ENCODE measurements around the gene MAP3K7.

Gene MAP3K7

DNA sequence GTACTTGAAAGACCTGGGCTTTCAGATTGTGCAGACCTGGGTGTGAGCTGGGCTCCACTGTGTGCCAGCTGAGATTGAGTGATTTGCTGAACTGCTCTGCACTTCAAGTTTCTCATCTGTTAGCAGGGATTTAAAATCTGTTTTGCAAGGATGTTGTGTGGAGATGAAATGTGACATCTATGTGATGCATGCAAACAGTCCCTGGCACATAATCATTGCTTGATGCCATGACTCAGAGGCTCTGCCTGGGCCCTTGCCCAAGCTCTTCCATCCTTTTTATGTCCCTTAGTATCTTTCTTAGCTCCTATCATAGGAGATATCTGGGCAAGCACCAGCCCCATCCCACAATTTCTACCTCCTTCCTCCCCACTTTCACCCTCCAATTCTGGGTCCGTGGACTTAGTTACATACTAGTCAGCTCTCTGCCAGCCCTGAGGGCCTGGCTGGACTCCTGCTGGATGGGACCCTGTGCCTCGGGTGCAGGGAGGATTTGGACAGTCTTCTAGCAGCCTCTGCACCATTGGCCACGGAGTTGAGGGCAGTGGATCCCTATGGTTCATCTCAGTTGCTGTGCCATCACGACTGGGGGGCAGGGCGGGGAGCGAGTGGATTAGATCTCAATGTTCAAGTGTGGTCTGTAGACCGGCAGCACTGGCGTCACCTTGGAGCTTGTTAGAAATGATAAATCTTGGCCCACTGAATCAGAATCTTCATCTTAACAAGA lies 103.6 kb downstream of the MAP3K7 start:
- no peak for DNase-seq

DNA sequence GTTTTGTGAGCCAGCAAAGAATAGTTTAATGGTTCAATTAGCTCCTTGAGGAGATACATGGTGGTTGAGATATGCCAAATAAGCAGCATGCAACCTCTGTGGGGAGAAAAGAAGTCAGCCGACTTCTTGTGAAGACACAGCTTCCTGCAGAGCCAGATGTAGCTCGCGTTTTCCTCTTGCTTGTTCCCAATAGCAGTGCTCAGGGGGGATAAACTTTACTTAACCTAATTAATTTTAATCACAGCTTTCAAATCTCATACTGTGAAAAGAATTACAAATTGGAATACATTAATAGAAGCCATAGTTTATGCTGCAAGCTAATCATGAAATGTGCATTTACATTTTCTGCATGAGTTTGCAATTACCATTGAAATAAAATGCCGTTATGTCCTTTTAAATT lies 106.2 kb downstream of the MAP3K7 start:
- no peak for DNase-seq

DNA sequence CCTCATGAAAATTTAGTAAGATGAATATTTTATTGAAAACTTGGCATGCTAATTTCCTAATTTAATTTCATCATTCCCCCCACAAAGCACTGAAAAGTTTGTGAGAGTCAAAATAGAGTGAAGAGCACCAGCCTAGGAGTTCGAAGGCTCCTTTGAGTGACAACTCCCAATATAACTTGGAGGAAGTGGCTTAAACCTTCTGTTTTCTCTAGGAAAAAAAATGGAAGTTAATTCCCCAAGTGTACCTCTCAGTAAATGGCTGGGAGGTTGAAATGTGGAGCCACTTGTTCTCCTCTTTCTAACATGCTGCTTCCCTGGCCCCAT lies 107.3 kb downstream of the MAP3K7 start:
- no peak for DNase-seq

DNA sequence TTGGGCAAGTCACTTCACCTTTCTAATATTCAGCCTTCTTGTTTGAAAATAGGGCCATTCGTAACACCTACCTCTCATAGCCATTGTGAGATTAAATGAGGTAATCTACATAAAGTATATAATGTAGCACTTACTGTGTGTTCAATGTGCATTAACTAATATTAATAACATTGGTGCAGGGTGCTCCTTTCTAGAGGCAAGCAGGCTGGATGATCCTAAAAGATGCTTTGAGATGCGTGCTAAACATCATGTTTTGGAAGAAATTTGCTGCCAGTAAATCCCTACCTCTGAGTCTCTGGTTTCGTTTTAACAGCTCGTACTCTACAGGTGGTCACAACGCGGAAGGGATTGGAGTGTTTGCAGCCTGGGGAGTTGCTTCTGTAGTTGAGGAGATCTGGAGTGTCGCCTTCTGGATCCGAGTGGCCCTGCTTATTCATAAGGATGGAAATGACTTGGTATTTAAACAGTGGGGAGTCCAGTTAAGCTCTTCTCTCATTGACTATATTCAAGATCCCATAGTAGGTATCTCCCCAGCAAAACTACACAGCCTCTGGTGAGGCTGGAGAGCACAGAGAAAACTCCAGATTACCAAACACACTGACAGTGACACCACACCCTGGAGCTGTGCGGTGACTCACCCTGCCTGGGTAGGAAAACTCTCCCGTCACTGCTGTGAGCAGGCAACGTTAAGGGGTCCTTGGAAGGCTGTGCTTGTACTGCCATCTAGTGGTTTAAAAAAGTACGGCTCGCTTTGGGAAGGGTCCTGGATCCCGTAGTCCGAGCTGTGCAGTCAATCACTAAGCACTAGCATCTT lies 107.9 kb downstream of the MAP3K7 start:
- peak; percentile 92 to 96 (median 93) for DNase-seq

DNA sequence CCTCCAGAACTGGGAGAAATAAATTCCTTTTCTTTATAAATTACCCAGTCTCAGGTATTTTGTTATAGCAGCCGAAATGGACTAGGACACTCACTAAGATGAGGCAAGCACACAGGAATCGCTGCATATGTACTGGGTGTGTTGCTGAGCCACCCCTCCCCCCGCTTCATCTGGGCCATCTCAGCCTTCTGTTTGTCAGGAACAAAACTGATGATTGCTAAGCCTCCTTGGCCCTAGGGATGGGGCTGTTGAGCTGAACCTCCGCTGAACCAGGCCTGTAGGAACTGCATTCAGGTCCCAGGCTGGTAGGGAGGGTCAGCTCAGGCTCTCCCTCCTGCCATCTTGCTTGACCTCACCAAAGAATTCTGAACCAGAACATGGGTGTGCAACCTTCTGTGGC lies 108.6 kb downstream of the MAP3K7 start:
- DNase-seq: no peak

DNA sequence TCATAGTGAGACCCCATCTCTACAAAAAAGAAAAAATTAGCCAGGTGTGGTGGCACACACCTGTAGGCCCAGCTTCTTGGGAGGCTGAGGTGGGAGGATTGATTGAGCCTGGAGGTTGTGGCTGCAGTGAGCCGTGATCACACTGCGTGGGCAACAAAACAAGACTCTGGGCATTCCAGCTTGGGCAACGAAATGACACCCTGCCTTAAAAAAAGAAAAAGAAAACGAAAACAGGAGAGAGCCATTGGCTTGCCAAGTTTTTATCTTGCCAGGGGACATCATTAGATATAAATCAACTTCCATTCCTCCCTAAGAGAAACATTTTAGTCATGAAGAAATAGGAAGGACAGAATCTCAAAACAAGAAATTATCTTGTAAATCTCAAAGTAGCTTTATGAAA lies 109.5 kb downstream of the MAP3K7 start:
- DNase-seq: no peak

DNA sequence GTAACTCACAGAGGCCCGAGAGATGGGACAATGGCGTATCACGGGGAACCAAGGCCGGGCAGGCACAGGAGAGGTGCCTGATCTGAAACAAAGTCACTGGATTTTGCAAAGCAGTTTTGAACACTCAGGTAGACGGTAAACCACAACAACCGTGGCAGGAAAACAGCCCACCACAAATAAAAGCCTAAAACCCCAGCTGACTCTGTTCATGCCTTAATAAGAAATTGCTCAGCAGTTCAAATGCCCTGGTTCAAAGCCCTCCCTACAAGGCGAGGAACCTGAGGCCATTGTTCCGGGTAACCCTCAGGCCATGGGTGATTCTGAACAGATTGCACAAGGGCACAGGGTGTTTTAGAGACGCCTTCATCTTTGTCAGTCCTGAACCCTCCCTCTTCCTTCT lies 114.2 kb downstream of the MAP3K7 start:
- no peak for DNase-seq

DNA sequence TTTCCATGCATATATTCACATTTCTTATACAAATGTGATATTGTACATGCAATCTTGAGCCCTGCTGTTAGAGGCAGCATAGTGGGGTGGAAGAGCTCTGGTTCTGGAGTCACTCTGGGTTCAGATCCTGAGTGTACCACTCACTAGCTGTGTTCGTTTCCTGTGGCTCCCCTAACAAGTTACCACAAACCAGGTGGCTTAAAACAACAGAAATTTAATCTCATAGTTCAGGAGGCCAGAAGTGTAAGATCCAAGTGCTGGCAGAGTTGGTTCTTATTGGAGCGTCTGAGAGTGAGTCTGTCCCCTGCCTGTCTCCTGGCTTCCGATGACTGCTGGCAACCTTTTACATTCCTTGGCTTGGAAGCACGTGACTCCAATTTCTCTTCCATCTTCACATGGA lies 115.6 kb downstream of the MAP3K7 start:
- DNase-seq: no peak

DNA sequence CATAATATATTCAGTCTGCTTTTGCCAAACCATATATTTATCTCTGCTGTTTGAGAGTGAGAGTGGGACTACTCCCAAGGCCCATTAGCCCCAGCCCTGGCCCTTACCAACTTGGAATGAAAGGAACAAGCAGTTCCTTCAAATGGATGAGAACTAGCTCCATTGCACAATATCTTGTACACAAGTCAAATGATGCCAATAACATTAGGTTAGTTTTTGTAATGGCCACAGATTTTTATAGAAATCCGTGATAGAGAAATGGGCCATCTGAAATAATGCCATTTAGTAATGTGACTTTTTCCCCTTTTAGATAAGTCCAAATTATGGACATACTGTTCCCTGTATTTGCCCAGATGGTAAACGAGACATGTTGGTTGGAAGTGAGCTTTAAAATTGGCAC lies 117.0 kb downstream of the MAP3K7 start:
- no peak for DNase-seq

DNA sequence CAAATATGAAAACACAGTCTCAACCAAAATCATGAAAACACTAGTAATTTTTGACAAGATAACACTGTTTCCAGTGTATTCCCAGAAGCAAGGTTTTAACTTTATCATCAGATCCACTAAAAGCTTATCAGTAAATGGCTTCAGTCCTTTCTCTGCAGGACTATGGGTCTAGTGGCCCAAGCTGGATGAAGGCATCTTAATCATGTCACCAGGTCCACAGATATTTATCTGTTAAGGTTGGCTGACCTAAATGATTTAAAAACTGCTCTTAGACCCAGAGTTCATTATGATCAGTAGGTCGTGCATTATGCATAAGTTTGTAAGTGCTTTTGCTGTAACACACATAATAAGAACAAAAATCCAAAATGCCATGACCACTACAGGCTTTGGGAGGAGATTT lies 118.0 kb downstream of the MAP3K7 start:
- DNase-seq: no peak

DNA sequence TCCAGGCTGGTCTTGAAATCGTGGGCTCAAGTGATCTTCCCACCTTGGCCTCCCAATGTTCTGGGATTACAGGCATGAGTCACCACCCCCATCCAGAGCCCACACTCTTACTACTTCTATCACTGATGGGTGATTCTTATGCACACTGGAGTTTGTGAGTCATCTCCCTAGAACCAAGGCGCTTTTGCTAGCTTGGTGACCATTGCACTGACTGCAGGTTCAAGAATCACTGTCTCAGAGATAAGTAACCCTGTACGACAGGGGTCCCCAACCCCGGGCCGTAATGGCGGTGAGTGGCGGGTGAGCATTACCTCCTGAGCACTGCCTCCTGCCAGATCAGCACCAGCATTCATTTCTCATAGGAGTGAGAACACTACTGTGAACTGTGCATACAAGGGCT lies 118.8 kb downstream of the MAP3K7 start:
- DNase-seq: peak in 1 of 4 experiments; percentile 19

DNA sequence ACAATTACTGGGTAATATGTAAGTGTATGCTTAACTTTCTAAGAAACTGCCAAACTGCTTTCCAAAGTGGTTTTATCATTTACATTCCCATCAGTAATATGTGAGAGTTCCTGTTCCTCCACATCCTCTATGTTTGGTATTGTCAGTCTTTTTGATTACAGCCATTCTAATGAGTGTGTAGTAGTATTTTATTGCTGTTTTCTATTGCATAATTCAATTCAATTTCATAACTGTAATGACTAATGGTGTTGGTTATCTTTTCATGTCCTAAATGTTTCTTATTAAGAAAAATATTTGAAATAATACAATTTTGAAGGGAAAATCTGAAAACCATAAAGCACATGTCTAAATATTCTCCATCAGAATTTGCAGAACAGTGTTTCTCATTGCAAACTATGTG lies 119.3 kb downstream of the MAP3K7 start:
- DNase-seq: peak in 1 of 4 experiments; percentile 5

DNA sequence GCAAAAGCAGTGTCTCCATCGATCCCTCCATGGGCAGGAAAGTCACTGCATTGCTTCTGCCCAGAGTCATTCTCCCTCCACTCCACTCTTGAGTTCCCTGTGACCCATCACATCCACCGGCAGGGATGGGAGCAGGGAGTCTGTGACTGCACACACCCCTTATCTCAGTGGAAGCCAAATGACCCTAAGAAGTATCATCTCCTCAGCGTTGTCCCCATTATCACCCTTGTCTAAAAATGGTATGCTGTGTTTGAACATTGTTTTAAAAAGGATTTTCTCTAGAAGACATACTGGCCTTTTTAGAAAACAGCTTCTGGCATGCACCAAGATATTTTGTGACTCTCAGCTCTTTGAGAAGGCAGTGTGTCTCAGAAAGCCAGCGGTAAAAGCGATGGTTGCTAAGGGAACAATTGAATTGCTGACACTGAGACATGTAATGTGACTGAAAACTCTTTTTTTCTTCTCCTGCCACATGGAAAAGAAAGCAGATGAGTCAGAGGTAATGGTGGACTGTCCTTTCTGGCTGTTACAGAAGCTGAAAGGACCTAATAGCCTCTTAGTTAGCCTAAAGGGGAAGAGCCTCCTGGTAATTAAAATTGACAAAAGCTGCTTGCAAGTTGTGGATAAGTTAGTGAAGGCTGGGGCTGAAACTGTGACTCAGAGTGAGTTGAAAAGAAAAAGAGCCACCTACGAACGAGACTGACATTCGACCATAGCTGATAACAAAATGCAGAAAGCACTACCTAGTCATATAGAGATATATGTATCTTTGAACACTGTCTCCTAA lies 120.5 kb downstream of the MAP3K7 start:
- peak in 1 of 4 experiments; percentile 17 for DNase-seq

DNA sequence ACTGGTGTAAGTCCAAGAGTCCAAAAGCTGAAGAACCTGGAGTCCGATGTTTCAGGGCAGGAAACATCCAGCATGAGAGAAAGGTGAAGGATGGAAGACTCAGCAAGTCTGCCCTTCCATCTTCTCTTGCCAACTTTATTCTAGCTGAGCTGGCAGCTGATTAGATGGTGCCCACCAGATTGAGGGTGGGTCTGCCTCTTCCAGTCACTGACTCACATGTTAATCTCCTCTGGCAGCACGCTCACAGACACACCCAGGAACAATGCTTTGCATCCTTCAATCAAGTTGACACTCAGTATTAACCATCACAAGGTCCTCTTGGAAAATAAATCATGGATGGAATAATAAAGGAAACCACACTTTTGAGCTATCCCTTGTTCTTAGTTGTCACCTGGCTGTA lies 121.2 kb downstream of the MAP3K7 start:
- no peak for DNase-seq

DNA sequence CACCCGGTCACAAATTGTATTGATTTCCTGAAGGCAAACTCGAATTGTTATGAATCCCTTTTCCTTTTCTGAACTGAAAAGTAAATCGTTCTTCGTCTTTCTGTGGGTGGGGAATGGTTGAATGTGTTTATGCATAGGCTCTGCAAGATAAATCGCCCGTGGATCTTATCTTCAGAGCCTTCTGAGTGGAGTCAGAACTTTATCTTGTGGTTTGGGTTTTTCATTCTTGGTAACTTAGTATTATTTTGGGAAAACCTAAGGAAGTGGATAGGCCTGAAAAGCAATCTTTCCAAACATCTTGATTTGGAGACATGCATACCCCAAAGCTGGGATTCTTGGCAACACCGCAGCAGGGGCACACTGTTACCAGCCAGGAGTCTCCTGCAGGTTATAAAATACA lies 122.4 kb downstream of the MAP3K7 start:
- no peak for DNase-seq

DNA sequence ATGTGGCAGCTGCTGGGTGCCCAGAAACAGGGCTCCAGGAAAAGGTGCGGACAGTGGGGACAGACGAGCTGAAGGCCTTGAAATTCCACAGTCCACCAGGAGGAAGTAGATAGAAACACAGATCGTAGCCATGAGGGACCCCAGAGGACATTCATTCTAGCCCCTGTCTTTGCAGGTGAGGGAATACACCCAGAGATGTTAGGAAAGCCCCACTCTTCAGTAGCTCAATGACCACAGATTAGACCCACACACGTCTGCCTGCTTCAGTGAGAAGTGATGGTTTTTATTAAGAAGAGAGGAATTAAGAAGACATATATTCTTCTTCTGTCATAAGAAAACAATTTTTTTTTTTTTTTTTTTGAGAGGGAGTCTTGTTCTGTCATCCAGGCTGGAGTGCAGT lies 123.0 kb downstream of the MAP3K7 start:
- no peak for DNase-seq
